Activated naive CD4-positive, alpha-beta T cell treated with anti-CD3 and anti-CD28 coated beads for 36 hours (primary cell): ENCODE measurements around the gene USP25. TPM values are rescaled to one million over a fixed set of nuclear protein-coding genes. Genes with fewer than 3 reads are reported as not detected.

Experiments
- CTCF ChIA-PET: fragments of 350-600 bp; sonication (Branson Sonifier 250); formaldehyde crosslinking; loops from one replicate; lab custom pipeline; 2021; ENCODE audit warnings: antibody characterized with exemption; lab: Charles Lee
- DNase-seq: peaks from one replicate; pipeline ENCODE4 v3.0.0-alpha.2; 2020
- H3K27ac Mint-ChIP-seq: one replicate; pipeline ENCODE4 v1.8.0; 2021; ENCODE audit warnings: mild to moderate bottlenecking, mixed read lengths
- H3K27me3 Mint-ChIP-seq: one replicate; pipeline ENCODE4 v1.8.0; 2021; ENCODE audit warnings: low read depth, mixed read lengths
- H3K36me3 Mint-ChIP-seq: one replicate; pipeline ENCODE4 v1.8.0; 2021; ENCODE audit warnings: low read depth, mixed read lengths
- H3K4me1 Mint-ChIP-seq: one replicate; pipeline ENCODE4 v1.8.0; 2021; ENCODE audit warnings: low read depth, mixed read lengths
- H3K4me3 Mint-ChIP-seq: one replicate; pipeline ENCODE4 v1.8.0; 2021; ENCODE audit warnings: mild to moderate bottlenecking, moderate library complexity, mixed read lengths
- H3K9me3 Mint-ChIP-seq: one replicate; pipeline ENCODE4 v1.8.0; 2021; ENCODE audit warnings: mixed read lengths
- intact Hi-C: fragments of 100-400 bp; cut with micrococcal nuclease; formaldehyde crosslinking; loops from one replicate; pipeline ENCODE4 v1.15.1; 2023
- total RNA-seq, 2 experiments: library from RNA; stranded (reverse); gene quantifications; one replicate each; pipeline ENCODE4 v1.2.3, GENCODE V29; 2021

USP25 gene
- 10 to 100 TPM; 24.7 to 27.8 TPM for total RNA-seq

GRCh38 chr21:15729674-15730483 is at the start of gene USP25:
USP25 (plus strand) TSS chr21:15729982; CDS start chr21:15730394, 412 bp downstream.
- Mint-ChIP-seq H3K27me3 (peaks cover 2% of the 10 kb centered on the region), H3K4me1 (peaks cover 24% of the 10 kb centered on the region), H3K36me3 (no peaks in the 10 kb centered on the region), H3K27ac (peak within 1 kb of the TSS; percentile 83), H3K4me3 (peak within 1 kb of the TSS; percentile 91), H3K9me3 (no peaks in the 10 kb centered on the region)
- peak; percentile 77 for DNase-seq
- CTCF ChIA-PET, result interaction anchor here (0.9 kb wide), 1 partner anchor 113 kb away, joined by 3 read pairs; no protein-coding TSS in a partner anchor
- intact Hi-C loops, result loop anchor here (1.0 to 10.0 kb wide), 7 partner anchors 43 to 1348 kb away; partner anchors contain the start of gene HSPA13

- Mint-ChIP-seq H3K4me3 (no peak overlapping the region), H3K36me3 (no peaks in the 10 kb centered on the region), H3K27me3 (no peaks in the 10 kb centered on the region), H3K9me3 (no peaks in the 10 kb centered on the region), H3K27ac (no peak overlapping the region), H3K4me1 (peaks cover 10% of the 10 kb centered on the region)
- DNase-seq, result no peak
- intact Hi-C loops, result loop anchor here (2.0 kb wide), 1 partner anchor 142 kb away; no protein-coding TSS in a partner anchor
- CTCF ChIA-PET, result no interaction called here
Observed at GRCh38 chr21:15682186-15682895, 47.4 kb upstream of the USP25 start.

- Mint-ChIP-seq H3K27me3 (no peaks in the 10 kb centered on the region), H3K27ac (no peak overlapping the region), H3K4me3 (no peak overlapping the region), H3K4me1 (peaks cover 10% of the 10 kb centered on the region), H3K36me3 (no peaks in the 10 kb centered on the region), H3K9me3 (no peaks in the 10 kb centered on the region)
- DNase-seq, result no peak
- intact Hi-C loops, result loop anchor here (2.0 kb wide), 1 partner anchor 142 kb away; no protein-coding TSS in a partner anchor
- CTCF ChIA-PET, result no interaction called here
Observed at GRCh38 chr21:15682977-15683376, 46.8 kb upstream of the USP25 start.

- no peaks in the 10 kb centered on the region for H3K9me3 Mint-ChIP-seq
Observed at GRCh38 chr21:15686506-15686905, 43.3 kb upstream of the USP25 start.

GRCh38 chr21:15687208-15687607 is 42.6 kb upstream of the USP25 start:
- CTCF ChIA-PET, result no interaction called here
- intact Hi-C loops, result loop anchor here (2.0 kb wide), 1 partner anchor 42 kb away; the partner anchor contains the start of gene USP25
- H3K4me3 Mint-ChIP-seq, result no peak overlapping the region
- H3K27me3 Mint-ChIP-seq, result no peaks in the 10 kb centered on the region
- no peaks in the 10 kb centered on the region for H3K9me3 Mint-ChIP-seq
- no peak overlapping the region for H3K27ac Mint-ChIP-seq
- H3K36me3 Mint-ChIP-seq, result no peaks in the 10 kb centered on the region
- DNase-seq, result no peak
- H3K4me1 Mint-ChIP-seq, result peaks cover 11% of the 10 kb centered on the region

More at GRCh38 chr21:15686506-15686905, 43.3 kb upstream of the USP25 start:
- Mint-ChIP-seq H3K27me3 (no peaks in the 10 kb centered on the region), H3K27ac (no peak overlapping the region), H3K4me3 (no peak overlapping the region), H3K4me1 (peaks cover 12% of the 10 kb centered on the region), H3K36me3 (no peaks in the 10 kb centered on the region)
- CTCF ChIA-PET, result no interaction called here
- intact Hi-C loops, result loop anchor here (2.0 kb wide), 1 partner anchor 42 kb away; the partner anchor contains the start of gene USP25
- no peak for DNase-seq

- Mint-ChIP-seq H3K9me3 (no peaks in the 10 kb centered on the region), H3K4me3 (no peak overlapping the region), H3K4me1 (peaks cover 6% of the 10 kb centered on the region), H3K36me3 (no peaks in the 10 kb centered on the region), H3K27ac (no peak overlapping the region), H3K27me3 (no peaks in the 10 kb centered on the region)
- intact Hi-C loops, result no loop called here
- no peak for DNase-seq
- CTCF ChIA-PET, result interaction anchor here (0.6 to 0.7 kb wide), 2 partner anchors 8 to 142 kb away, joined by 3 read pairs; no protein-coding TSS in a partner anchor
Observed at GRCh38 chr21:15688016-15688415, 41.8 kb upstream of the USP25 start.

GRCh38 chr21:15688809-15689208 is 41.0 kb upstream of the USP25 start:
- Mint-ChIP-seq H3K36me3 (no peaks in the 10 kb centered on the region), H3K27me3 (no peaks in the 10 kb centered on the region), H3K27ac (no peak overlapping the region), H3K4me3 (no peak overlapping the region), H3K9me3 (no peaks in the 10 kb centered on the region), H3K4me1 (peaks cover 6% of the 10 kb centered on the region)
- no peak for DNase-seq
- intact Hi-C loops, result no loop called here
- CTCF ChIA-PET, result no interaction called here

GRCh38 chr21:15692711-15693110 is 37.1 kb upstream of the USP25 start:
- H3K27me3 Mint-ChIP-seq, result peaks cover 6% of the 10 kb centered on the region
- no peaks in the 10 kb centered on the region for H3K9me3 Mint-ChIP-seq
- CTCF ChIA-PET, result no interaction called here
- no peaks in the 10 kb centered on the region for H3K36me3 Mint-ChIP-seq
- H3K4me3 Mint-ChIP-seq, result no peak overlapping the region
- intact Hi-C loops, result no loop called here
- no peak overlapping the region for H3K27ac Mint-ChIP-seq
- DNase-seq, result no peak
- H3K4me1 Mint-ChIP-seq, result peaks cover 2% of the 10 kb centered on the region

- no peaks in the 10 kb centered on the region for H3K4me1 Mint-ChIP-seq
- peaks cover 6% of the 10 kb centered on the region for H3K27me3 Mint-ChIP-seq
- H3K27ac Mint-ChIP-seq, result no peak overlapping the region
- H3K36me3 Mint-ChIP-seq, result no peaks in the 10 kb centered on the region
- H3K4me3 Mint-ChIP-seq, result no peak overlapping the region
- CTCF ChIA-PET, result no interaction called here
- H3K9me3 Mint-ChIP-seq, result no peaks in the 10 kb centered on the region
- DNase-seq, result no peak
- intact Hi-C loops, result no loop called here
Observed at GRCh38 chr21:15695241-15695640, 34.5 kb upstream of the USP25 start.

GRCh38 chr21:15701830-15702229 is 28.0 kb upstream of the USP25 start:
- Mint-ChIP-seq H3K27ac (no peak overlapping the region), H3K27me3 (peaks cover 2% of the 10 kb centered on the region), H3K4me1 (no peaks in the 10 kb centered on the region), H3K36me3 (no peaks in the 10 kb centered on the region), H3K4me3 (no peak overlapping the region), H3K9me3 (peaks cover 12% of the 10 kb centered on the region)
- intact Hi-C loops, result no loop called here
- DNase-seq, result no peak
- CTCF ChIA-PET, result no interaction called here

- DNase-seq, result no peak
- H3K27ac Mint-ChIP-seq, result no peak overlapping the region
- no peak overlapping the region for H3K4me3 Mint-ChIP-seq
- H3K27me3 Mint-ChIP-seq, result no peaks in the 10 kb centered on the region
- H3K9me3 Mint-ChIP-seq, result peaks cover 12% of the 10 kb centered on the region
- CTCF ChIA-PET, result interaction anchor here (0.6 kb wide), 1 partner anchor 1035 kb away, joined by 3 read pairs; no protein-coding TSS in a partner anchor
- intact Hi-C loops, result no loop called here
- no peaks in the 10 kb centered on the region for H3K36me3 Mint-ChIP-seq
- no peaks in the 10 kb centered on the region for H3K4me1 Mint-ChIP-seq
Observed at GRCh38 chr21:15703932-15704331, 25.9 kb upstream of the USP25 start.

- H3K9me3 Mint-ChIP-seq, result peaks cover 12% of the 10 kb centered on the region
- H3K4me1 Mint-ChIP-seq, result no peaks in the 10 kb centered on the region
- intact Hi-C loops, result no loop called here
- no peaks in the 10 kb centered on the region for H3K36me3 Mint-ChIP-seq
- H3K27ac Mint-ChIP-seq, result no peak overlapping the region
- CTCF ChIA-PET, result no interaction called here
- no peak for DNase-seq
- H3K4me3 Mint-ChIP-seq, result no peak overlapping the region
- H3K27me3 Mint-ChIP-seq, result no peaks in the 10 kb centered on the region
Observed at GRCh38 chr21:15706696-15707095, 23.1 kb upstream of the USP25 start.
